NCI-H526 treated with DMSO at 0.1 percent for 48 hours (cell line): ENCODE results near the gene FOXK1.
A peak's percentile ranks its signal among the peaks of the same experiment; 100 is the strongest.

Experiments used
- DNase-seq: peaks from one replicate; lab custom pipeline; 2025; lab: John Stamatoyannopoulos, UW

FOXK1 gene

DNA sequence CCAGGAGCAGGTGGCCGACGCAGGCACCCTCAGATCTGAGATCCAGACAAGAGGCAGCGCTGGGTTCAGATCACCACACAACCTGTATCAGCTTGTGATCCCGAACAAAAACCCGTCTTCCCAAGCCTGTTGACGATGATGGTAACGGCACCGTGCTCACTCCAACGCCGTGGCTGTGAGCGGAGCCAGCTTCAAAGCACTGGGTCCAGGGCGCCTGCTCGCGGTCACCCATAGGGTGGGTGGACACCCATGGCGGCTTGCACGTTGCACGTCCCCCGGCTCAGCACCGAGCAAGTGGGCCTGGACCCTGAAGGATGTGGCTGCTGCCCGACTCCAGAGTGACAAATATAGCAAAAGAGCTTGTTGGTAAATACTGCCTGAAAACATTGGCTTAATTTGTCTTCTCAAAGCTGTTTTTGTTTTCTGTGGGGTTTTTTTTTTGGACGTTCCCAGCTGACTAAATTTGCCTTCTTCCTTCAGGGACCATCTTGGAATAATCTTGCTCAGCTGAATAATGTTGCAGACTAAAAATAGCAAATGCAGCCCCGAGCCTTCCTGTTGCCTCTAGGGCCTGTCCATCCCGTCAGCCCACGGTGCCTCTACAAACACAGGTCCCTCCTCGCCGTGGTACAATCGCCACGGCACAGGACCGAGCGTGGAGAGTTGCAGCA lies 41.0 kb downstream of the FOXK1 start:
- DNase-seq: no peak

DNA sequence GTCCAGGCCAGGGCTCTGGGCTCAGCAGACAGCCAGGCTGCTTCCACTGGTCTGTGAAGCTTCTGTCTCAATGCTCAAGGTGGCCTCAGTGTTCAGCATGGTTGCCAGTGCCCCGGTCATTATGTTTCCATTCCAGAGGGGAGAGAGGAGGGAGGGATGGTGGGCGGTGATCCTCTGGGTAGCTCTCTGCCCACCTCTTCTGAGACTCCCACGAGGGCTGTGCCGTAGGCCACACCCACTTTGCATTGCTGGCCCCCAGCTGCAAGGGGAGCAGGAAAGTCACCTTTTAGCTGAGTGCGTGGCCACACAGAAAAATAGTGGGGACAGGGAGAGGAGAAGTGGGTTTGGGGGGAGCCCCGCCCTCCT lies 42.5 kb downstream of the FOXK1 start:
- DNase-seq: no peak

DNA sequence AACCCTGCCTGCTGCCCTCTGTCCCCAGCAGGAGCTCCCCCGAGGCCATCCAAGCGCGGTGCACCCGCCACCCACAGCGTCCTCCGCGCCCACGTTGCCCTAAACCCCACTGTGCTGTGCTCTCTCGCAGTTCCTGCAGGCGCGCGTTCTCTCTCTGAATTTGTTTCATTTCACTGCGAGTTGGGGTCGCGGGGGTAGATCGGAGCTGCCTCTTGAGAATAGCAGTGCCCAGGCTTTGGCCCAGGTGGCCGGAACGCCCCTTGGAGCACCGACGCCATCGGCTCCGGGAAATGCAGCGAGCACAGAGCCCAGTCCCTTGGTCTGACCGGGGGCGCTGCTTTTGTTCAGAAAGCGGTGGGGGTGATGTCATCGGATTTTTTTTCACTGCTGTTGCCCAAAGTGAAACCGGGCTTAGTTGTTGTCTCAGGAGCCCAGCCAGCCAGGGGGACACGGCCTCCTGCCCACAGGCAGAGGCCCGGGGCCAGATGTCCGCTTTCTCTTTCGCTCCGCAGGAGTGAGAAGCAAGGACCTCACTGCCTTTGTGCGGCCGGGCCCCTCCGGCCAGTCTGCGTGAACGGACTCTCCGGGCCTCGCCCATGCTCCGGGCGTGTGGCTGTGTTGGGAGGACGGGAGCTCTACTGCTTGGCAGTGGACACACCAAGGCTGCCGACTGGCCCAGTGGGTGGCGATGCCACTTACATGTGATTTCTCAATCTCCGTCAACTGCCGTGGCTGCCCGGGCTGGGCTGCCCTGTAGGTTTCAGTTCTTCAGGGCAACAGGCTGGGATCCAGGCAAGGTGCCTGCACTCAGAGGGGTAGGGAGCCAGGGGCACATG lies 43.1 kb downstream of the FOXK1 start:
- no peak for DNase-seq

DNA sequence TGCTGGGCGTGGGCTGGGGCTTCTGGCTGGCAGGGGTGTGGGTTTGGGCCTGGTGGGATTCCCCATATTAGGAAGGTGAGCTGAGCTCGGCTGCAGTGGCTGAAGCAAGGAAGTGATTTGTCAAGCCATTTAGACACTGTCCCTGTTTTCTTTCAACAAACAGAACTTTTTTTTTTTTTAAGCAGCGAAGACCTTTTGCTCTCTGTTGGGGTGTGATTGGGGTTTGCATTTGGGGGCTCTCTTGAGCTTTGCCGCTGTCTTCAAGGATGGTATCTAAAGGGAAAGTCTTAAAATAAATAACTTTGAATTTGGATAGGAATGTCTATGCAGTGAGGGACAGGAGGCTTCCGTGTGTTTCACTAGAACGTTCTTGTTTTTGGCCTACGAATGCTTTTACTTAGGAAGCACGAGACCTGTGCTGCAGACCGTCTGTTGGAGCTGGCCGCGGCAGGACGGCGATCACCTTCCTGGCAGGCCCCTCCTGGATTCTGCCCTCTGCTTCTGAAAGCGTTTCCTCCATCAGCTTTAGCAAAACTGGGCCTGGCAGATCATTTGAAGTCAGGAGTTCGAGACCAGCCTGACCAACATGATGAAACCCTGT lies 43.9 kb downstream of the FOXK1 start:
- no peak for DNase-seq

DNA sequence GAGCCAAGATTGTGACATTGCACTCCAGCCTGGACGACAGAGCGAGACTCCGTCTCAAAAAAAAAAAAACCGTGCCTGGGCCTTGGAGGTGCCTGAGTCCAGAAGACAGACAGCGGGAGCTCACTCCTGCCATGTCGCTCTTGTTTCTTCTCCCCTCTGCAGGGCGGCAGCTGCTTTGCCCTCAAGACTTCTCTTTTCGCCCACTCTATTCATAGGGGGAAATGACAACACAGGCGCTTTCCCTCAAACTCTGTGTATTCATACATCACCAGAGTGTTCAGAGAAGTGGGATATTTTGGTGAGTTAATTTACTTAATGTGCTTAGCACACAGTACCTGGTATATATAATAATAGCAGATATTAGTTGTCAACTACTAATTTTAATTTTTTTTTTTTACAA lies 44.5 kb downstream of the FOXK1 start:
- DNase-seq: no peak

DNA sequence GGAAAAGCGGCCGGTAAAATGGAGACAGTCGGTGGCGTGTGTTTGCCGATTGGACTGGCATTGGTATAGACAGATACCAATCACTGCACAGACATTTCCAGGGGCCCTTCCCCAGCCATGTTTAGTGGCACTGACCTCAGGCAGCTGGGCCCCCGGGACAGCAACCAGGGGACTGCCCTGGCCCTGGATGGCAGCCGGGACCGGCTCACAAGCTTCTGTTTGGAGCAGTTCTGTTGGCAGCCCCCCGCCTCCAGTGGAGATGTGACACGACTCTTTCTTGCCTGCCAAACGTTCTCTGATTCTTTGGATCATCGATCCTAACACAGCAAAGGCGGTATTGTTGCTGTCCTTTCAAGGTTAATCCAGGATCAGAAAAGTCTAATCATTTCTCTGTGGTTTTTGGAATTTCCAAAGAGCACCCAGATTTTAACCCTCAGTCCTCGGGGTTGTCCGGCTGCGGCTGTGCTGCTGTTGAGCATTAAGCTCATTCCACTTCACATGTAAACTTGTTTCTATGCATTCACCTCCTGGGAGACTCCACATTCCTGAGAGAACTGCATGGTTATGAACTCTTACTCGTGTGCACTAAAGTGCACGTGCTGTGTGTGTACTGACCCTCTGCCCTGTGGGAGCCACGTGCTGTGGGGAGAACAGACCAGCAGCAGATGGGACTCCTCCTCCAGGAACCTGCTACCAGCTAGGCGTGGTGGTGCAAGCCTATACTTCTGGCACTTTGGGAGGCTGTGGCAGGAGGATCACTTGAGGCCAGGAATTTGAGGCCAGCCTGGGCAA lies 46.0 kb downstream of the FOXK1 start:
- no peak for DNase-seq

DNA sequence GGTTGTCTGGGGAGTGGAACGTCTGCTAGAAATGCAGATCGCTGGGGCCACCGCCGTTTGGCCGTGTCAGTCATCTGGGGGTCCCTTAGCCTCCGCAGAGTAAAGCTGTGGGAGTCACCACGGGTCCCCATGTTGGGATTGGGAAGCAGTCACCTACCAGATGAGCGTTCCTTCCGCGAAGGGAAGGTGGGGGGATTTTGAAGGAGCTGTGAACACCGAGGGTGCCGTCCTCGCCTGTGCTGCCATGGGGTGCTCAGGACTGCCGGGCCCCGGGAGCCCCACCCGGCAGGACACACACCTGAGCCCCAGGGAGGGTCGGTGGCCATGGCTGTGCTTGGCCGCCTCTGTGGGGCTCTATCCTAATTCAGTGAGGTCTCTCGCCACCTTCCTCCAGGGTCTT lies 47.2 kb downstream of the FOXK1 start:
- no peak for DNase-seq

DNA sequence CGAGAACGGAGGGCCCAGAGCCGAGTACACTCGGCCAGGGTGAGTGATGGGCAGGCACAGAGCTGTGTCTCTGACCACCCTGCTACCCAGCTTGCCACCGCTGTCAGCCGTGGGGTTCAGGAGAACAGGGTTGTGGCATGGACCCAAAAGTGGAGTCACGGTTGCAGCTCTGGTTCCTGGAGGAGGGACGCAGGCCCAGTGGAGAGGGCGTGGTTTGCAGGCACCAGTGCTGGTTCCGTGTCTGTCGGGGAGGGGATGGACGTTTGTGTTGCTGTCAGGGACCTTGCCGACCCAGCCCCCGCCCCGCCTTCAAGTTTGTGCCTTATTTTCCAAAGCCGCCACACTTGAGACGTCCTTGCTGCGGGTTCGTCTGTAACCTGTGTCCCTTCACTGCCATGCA lies 48.2 kb downstream of the FOXK1 start:
- DNase-seq: no peak

DNA sequence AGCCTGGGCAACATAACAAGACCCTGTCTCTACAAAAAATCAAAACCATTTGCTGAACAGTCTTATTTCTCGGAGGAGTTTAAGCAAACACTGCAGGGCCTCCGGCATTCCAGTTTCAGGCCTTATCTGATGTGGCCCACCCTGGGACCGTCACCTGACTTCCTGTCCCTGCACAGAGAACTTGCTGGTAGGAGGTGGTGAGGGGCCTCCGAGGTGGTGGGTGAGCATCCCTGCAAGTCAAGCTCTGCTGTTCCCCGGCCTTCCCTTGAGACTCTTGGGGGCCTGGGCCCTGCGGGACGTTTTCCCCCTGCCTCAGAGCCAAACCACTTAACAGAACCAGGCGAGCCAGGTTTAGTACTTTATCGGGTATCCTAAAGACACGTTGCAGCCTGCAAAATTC lies 48.9 kb downstream of the FOXK1 start:
- no peak for DNase-seq

DNA sequence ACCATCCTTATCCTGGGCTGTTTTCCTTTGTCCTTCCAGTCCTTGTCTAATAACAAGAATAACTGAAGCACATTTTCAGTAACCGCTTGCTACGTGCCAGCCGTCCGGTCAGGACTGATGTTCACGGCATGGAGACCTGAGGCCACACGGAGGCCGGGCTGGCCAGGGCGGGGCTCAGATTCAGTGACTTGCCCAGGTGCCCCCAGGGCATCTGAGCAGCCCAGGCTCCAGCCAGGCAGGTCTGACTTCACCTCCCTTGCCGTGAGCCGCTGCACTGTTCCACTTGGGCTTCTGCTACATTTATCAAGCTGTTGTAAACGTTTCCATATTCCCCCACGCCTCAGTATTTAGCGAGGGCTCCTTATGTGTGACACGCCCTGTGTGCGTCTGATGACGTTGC lies 49.7 kb downstream of the FOXK1 start:
- DNase-seq: no peak

DNA sequence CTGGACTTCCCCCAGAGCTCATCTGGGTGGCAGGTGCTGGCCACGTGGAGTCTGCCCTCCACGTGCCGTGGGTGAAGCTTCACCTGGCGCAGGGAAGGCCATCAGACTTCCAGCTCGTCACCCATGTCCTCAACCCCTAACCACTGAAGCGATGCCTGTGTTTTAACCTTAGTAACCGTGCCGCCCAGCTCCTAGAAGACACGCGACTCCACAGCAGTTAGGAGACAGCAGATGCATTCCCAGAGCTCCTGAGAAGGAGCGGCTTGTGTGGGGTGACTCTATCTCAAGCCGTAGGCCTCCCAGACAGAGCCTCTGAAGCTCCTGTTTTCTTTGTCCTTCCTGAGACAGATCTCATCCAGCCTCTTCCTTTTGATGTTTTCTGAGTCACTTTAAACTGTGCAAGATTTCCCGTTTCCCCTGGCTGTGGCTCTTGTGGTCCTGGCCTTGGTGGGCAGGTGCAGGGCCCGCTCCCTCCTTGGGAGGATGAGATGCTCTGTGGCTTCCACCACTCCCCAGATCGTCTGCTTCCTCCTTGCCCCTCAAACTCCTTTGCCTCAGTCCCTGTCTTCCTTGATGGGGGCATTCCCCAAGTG lies 51.9 kb downstream of the FOXK1 start:
- DNase-seq: no peak

DNA sequence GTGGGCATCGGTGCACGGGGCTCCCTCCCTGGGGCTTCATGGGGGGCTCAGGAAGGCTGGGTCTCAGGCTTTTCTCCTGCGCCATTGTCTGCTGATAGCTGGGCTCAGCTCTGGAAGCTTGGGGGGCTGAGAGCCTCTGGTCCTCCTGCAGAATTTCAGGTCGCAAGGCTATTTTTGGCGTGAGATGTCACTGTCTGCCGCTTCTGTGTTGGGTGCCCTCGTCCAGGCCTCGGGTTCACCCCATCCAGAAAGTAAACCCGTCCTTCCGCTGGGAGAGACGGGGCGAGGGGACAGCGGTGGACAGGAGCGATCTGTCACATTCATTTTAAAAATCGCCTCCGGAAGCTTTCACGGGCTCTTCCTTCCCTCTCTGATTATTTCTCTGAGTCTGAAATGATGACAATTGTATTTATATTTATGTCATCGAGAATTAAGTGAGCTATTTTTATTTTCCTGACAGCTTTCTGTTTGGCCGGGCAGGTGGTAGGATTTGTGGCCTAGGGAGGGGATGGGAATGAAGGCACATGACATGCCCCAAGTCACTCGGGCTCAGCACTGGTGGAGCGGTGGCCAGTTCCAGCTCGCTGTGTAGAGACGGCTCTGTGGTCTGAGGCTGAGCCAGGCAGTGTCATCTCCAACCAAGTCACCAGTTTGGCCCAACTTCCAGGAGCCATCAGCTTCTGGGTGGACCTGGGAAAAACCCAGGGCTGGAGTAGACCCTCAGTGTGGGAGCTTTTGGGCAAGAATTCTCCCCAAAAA lies 52.7 kb downstream of the FOXK1 start:
- DNase-seq: no peak

DNA sequence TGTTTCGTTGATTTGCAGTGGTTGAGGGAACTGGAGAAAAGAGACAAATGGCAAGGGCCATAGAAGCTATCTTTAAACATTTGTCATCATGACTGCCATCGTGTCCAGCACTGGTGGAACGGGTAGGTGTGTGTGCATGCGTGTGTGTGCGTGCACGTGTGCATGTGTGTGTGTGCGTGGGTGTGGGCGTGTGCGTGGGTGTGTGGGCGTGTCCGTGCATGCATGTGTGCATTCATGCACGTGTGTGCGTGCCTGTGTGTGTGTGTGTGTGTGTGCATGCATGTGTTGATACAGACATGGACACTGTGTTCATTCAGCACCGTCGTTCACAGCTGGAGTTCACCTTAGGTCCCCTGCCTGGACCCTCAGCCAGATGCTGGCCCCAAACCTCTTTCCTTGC lies 55.2 kb downstream of the FOXK1 start:
- DNase-seq: no peak

DNA sequence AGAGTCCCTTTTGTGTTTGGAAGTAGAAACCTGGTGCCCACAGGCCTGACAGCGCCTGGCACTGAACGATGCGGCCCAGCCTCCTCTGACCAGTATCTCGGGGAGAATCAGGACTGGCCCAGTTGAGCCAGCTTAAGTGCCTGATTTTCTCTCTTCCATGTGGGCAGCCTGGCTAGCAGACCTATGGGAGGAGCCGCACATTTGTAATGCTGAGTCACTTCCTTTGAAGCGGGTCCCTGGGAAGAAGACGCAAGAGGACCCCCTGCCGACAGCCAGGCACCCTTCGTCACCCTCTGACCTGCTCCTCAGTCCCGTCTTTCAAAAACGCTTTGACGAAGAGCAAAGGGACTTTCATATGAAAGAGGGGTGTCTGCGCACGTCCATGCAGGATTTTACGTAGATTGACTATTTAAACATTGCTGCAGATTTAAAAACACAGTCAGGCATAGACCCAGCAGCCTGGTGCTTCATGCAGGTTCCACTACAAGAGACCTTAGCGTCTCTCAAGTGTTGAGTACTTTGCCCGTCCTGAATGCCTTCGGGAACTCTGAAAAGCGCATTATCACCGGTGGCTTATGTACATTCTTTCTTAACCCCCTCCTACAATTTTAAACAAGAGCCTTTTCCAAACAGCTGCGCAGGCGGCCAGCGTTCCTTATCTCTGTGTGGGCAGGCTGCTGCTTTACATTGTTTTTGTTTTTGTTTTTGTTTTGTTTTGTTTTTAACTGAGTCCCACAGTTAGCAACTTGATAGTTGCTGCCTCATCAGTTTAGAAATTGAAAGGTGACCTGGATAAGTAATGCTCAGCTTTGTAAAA lies 56.8 kb downstream of the FOXK1 start:
- DNase-seq: no peak

DNA sequence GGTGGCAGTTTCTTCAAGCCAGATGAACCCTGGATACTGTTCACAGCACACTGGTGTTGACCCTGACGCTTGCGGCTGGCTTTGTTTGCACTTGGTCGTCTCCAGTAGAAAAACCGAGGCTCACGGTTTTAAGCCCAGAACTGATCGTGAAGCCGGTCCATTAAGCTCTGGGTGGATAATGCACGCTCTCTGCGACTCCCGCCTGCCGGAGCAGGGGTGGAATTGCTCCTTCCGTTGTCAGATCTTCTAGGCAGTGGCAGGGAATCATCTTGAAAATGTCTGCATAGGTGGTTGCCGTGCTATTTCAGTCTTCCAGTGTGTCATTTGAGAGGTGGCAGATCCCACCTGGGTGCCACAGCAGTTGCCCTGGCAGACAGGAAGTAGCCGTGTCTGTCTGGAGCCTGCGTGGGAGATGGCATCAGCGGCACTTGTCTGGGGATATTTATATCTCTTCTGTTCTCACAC lies 57.5 kb downstream of the FOXK1 start:
- DNase-seq: no peak

DNA sequence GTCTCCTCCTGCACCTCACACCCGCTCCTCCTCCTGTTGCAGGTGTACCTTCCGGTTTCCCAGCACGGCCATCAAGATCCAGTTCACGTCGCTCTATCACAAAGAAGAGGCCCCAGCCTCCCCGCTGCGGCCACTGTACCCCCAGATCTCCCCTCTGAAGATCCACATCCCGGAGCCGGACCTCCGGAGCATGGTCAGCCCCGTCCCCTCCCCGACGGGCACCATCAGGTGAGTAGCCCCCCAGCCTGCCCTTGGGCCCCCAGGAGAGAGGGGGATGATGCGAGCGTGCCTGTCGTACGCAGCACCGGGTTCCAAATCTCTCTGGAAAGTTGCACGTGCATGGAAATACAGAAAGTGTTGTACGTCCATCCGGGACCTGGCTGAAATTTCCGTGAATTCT lies 58.7 kb downstream of the FOXK1 start:
- DNase-seq: no peak

DNA sequence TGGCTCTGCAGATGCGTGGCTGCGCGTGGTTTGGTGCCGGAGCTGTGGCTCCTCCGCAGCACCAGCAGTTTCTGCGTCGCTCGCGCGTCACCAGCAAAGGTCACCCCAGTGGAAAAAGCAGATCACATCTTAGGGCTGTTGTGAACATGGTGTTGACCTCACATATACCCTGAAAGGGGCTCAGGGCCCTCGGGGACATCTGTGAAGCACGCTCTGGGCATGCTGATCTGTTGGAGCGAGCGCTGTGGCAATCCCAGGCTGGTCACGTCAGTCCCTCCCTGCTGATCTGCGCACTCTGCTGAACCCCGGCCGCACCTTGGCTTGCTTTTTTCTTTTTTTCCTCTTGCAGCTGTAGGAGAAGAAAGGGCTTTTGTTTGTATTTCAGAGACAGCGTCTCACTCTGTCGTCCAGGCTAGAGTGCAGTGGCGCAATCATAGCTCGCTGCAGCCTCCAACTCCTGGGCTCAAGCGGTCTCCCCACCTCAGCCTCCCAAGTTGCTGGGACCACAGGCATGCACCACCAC lies 60.0 kb downstream of the FOXK1 start:
- no peak for DNase-seq

DNA sequence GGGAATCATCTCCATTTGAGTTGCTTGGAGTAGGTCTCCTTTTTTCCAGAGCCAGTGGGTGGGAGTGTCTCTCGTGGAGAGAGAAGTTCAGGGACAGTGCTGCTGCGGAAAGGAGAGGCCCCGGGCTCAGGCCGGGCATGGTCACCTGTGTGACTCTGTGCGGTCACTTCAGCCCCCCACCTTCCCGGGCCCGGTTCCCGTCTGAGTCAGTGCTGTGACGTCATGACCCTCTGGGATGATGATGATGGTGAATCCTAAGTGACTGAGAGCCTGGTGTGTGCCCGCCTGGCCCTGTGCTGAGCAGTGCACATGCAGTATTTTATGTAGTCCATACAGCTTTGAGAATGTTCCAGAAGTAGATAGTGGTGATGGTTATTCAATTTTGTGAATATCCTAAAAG lies 60.8 kb downstream of the FOXK1 start:
- DNase-seq: no peak

DNA sequence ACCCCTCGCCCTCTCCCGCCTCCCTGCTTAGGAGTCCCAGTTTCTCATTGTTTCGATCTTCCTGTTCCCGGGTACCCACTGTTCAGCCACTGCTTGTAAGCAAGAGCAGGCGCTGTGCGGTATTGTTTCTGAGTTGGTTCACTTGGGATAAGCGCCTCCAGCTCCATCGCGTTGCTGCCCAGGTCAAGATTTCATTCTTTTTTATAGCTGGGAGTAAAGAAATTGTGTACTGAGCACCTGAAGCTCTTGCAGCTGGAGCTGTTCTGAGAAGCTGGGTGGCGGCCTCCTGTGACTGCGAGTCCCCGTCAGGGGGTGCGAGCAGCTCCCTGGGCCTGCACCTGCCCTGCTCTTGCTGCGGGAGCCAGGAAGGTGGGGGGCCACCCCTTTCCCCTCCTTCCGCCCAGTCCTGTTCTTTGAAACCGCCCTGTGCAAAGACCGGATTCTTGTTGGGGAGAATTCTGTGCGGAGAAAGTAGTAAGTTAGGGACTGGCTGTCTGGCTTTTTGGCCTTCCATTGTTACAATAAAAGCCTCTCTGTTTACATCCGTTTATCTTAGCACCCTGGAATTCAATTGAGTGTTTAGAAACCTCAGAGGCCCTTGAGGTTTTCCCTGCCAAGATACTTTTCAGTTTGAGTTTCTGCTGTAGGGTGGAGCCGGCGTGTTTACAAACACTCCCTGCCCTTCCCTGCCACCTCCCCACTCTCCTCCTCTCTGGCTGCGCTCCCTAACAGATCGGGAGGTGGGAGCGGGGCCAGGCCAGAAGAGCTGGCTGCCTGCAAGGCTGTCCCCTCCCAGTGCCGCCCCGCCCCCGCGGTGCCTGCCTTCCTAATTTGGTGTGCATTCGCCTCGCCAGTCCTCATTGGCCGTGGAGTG lies 62.5 kb downstream of the FOXK1 start:
- peak; percentile 85 for DNase-seq
